Activated B cell treated with CpG ODN at 0.5 μM for 24 hours (primary cell): Measurements from ENCODE around the gene VSIG4. TPM values are rescaled to one million over a fixed set of nuclear protein-coding genes. Genes with fewer than 3 reads are reported as not detected.

Source experiments
- ATAC-seq: fragments of 200-7000 bp; cut with Tn5 transposase; one replicate; pipeline ENCODE4 v1.10.0; 2021; ENCODE audit warnings: low read depth, mild to moderate bottlenecking, moderate library complexity
- CTCF ChIA-PET: fragments of 350-600 bp; sonication (Branson Sonifier 250); formaldehyde crosslinking; loops from one replicate; lab custom pipeline; 2021; ENCODE audit warnings: antibody characterized with exemption; lab: Charles Lee
- POLR2A ChIA-PET: fragments of 350-600 bp; sonication (Branson Sonifier 250); formaldehyde crosslinking; loops from one replicate; lab custom pipeline; 2021; ENCODE audit warnings: antibody characterized with exemption; lab: Charles Lee
- DNase-seq: peaks from one replicate; pipeline ENCODE4 v3.0.0; 2022
- H3K27ac Mint-ChIP-seq: one replicate; pipeline ENCODE4 v1.8.0; 2020; ENCODE audit warnings: mixed read lengths
- H3K27me3 Mint-ChIP-seq: one replicate; pipeline ENCODE4 v1.8.0; 2021; ENCODE audit warnings: mixed read lengths
- H3K36me3 Mint-ChIP-seq: one replicate; pipeline ENCODE4 v1.8.0; 2021; ENCODE audit warnings: low read depth, mixed read lengths
- H3K4me1 Mint-ChIP-seq: one replicate; pipeline ENCODE4 v1.8.0; 2021; ENCODE audit warnings: mixed read lengths
- H3K4me3 Mint-ChIP-seq: one replicate; pipeline ENCODE4 v1.8.0; 2020; ENCODE audit warnings: mild to moderate bottlenecking, mixed read lengths
- H3K9me3 Mint-ChIP-seq: one replicate; pipeline ENCODE4 v1.8.0; 2020; ENCODE audit warnings: mixed read lengths
- CTCF ChIP-seq: fragments of 200-600 bp; IDR thresholded peaks from one replicate; pipeline ENCODE4 v1.8.0; 2022; ENCODE audit warnings: antibody characterized with exemption, mild to moderate bottlenecking
- intact Hi-C: fragments of 100-400 bp; cut with micrococcal nuclease; formaldehyde crosslinking; loops from one replicate; pipeline ENCODE4 v1.15.1; 2024
- total RNA-seq: library from RNA; stranded (reverse); gene quantifications from 2 replicates; pipeline ENCODE4 v1.2.3, GENCODE V29; 2022

Gene VSIG4
- total RNA-seq, 1 donor from 2014 or later, result not detected

- POLR2A ChIA-PET, result interaction anchor here (1.1 to 2.2 kb wide), 6 partner anchors 8 to 416 kb away, joined by 3 to 7 read pairs (median 6); no protein-coding TSS in a partner anchor
- peaks cover 87% of the 10 kb centered on the region for H3K4me1 Mint-ChIP-seq
- DNase-seq (no peak), ATAC-seq (peak; percentile 8)
- intact Hi-C loops, result loop anchor here (2.0 to 10.0 kb wide), 2 partner anchors 35 to 417 kb away; no protein-coding TSS in a partner anchor
- CTCF ChIA-PET, result interaction anchor here (1.5 kb wide), 1 partner anchor 416 kb away, joined by 4 read pairs; no protein-coding TSS in a partner anchor
- no peaks in the 10 kb centered on the region for H3K27me3 Mint-ChIP-seq
- H3K4me3 Mint-ChIP-seq, result peak overlapping the region; percentile 46
- TF ChIP-seq CTCF, result no peak
- H3K9me3 Mint-ChIP-seq, result no peaks in the 10 kb centered on the region
- no peaks in the 10 kb centered on the region for H3K36me3 Mint-ChIP-seq
- H3K27ac Mint-ChIP-seq, result peak overlapping the region; percentile 93
These were observed 27.8 kb downstream of the VSIG4 start for GRCh38 chrX:66012094-66012534.

GRCh38 chrX:66009231-66009845 lies 30.5 kb downstream of the VSIG4 start:
- CTCF ChIA-PET, result interaction anchor here (1.0 to 1.4 kb wide), 2 partner anchors 7 to 10 kb away, joined by 3 to 4 read pairs; no protein-coding TSS in a partner anchor
- DNase-seq, result no peak
- TF ChIP-seq CTCF, result no peak
- no peak for ATAC-seq
- intact Hi-C loops, result no loop called here
- peak overlapping the region; percentile 15 for H3K27ac Mint-ChIP-seq
- no peaks in the 10 kb centered on the region for H3K36me3 Mint-ChIP-seq
- POLR2A ChIA-PET, result interaction anchor here (0.7 to 1.8 kb wide), 4 partner anchors 8 to 37 kb away, joined by 3 to 10 read pairs (median 3); no protein-coding TSS in a partner anchor
- H3K4me3 Mint-ChIP-seq, result no peak overlapping the region
- no peaks in the 10 kb centered on the region for H3K27me3 Mint-ChIP-seq
- H3K9me3 Mint-ChIP-seq, result no peaks in the 10 kb centered on the region
- peaks cover 84% of the 10 kb centered on the region for H3K4me1 Mint-ChIP-seq

GRCh38 chrX:66008328-66008970 lies 31.4 kb downstream of the VSIG4 start:
- ATAC-seq (peak; percentile 26), DNase-seq (no peak)
- POLR2A ChIA-PET, result interaction anchor here (0.7 to 1.8 kb wide), 3 partner anchors 9 to 38 kb away, joined by 3 to 10 read pairs (median 3); no protein-coding TSS in a partner anchor
- Mint-ChIP-seq H3K27me3 (no peaks in the 10 kb centered on the region), H3K4me3 (no peak overlapping the region), H3K9me3 (no peaks in the 10 kb centered on the region), H3K4me1 (peaks cover 82% of the 10 kb centered on the region), H3K27ac (peak overlapping the region; percentile 56), H3K36me3 (no peaks in the 10 kb centered on the region)
- CTCF ChIA-PET, result interaction anchor here (1.0 to 1.4 kb wide), 2 partner anchors 8 to 9 kb away, joined by 3 to 4 read pairs; no protein-coding TSS in a partner anchor
- intact Hi-C loops, result no loop called here
- TF ChIP-seq CTCF, result no peak

GRCh38 chrX:66007851-66008250 lies 32.0 kb downstream of the VSIG4 start:
- H3K27me3 Mint-ChIP-seq, result no peaks in the 10 kb centered on the region
- peaks cover 82% of the 10 kb centered on the region for H3K4me1 Mint-ChIP-seq
- intact Hi-C loops, result no loop called here
- H3K9me3 Mint-ChIP-seq, result no peaks in the 10 kb centered on the region
- ChIA-PET POLR2A (interaction anchor here (1.8 kb wide), 1 partner anchor 9 kb away, joined by 10 read pairs; no protein-coding TSS in a partner anchor), CTCF (interaction anchor here (1.4 kb wide), 1 partner anchor 9 kb away, joined by 4 read pairs; no protein-coding TSS in a partner anchor)
- peak overlapping the region; percentile 41 for H3K27ac Mint-ChIP-seq
- H3K36me3 Mint-ChIP-seq, result no peaks in the 10 kb centered on the region
- DNase-seq (no peak), ATAC-seq (no peak)
- TF ChIP-seq CTCF, result no peak
- H3K4me3 Mint-ChIP-seq, result no peak overlapping the region
